GM12892 (cell line): Measurements from ENCODE around the gene KIAA1328.

Experiments used
- POLR2A ChIP-seq: IDR thresholded peaks from 2 replicates; pipeline ENCODE4 v1.6.1; 2011; ENCODE audit warnings: low read depth, low read length, control low read depth
- POLR2AphosphoS5 ChIP-seq: IDR thresholded peaks from 2 replicates; pipeline ENCODE4 v1.6.1; 2011; ENCODE audit warnings: low read depth, low read length, control low read depth

- no peak for TF ChIP-seq POLR2AphosphoS5
- no peak for TF ChIP-seq POLR2A
Observed at GRCh38 chr18:36850527-36851201, 21.7 kb downstream of the KIAA1328 start.
